ENCODE measurements around the gene STIM1. TPM values are rescaled to one million over a fixed set of nuclear protein-coding genes. Genes with fewer than 3 reads are reported as not detected.
"Not testable (repeated sequence)": the region's sequence is repeated elsewhere in the genome, so short reads cannot be mapped to it uniquely, and the experiment has no call there.

STIM1 gene
- total RNA-seq, 2 donors from 2014 or later, result 64.7 to 65.4 TPM

DNA sequence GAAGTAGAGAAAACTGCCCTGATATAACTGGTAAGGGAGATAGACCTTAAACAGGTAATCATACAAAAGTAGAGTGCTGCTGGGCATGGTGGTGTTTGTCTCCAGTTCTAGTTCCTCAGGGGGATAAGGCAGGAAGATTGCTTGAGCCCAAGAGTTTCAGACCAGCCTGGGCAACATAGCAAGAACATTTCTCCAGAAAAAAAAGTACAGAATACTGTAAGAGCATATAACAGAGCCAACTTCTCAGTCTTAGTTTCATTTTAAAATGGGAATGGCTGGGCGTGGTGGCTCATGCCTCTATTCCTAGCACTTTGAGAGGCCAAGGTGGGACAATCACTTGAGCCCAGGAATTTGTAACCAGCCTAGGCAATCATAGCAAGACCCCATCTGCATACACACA is 10.2 kb upstream of the STIM1 start:
- no peak for DNase-seq
- intact Hi-C loops (cut with DNase I, micrococcal nuclease), result no loop called here
- ATAC-seq, result no peak

DNA sequence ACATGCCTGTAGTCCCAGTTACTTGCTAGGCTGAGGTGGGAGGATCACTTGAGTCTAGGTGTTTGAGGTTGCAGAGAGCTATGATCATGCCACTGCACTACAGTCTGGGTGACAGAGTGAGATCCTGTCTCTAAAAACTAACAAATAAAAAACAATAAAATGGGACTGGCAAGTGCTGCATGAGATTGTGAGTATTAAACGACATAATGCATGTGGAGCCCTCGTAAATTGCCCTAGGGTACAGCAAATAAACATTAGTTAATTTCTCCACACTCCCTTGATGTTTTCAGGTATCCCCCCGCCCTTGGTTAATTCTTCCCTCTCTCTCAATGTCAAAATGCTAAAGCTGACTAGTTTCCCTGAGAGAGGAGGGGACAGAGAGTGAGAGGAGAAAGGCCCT is 9.8 kb upstream of the STIM1 start:
- no peak for ATAC-seq
- intact Hi-C loops (cut with DNase I, micrococcal nuclease), result no loop called here

DNA sequence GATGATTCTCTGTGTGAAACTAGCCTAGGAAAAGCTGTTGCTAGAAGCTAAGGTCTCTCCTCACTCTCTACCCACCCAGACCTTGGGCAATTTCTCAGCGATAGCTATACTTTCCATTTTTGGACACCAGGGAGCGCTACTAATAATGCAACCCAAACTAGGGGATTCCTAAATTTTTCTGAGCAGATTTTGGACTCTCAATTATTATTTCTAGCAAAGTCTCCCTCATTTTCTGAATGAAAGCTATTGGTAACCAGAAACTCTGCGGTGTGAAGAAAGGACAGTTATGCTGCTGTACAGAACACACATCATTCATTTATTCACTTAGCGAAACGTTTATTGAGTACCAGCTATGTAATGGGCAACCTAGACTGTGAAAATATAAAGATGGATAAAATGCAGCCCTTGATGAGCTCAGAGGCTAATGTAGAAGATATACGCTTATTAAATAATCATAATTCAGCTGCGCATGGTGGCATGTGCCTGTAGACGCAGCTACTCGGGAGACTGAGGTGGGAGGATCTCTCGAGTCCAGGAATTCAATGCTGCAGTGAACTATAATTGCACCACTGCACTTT is 6.1 kb upstream of the STIM1 start:
- ATAC-seq (peak; percentile 61), DNase-seq (no peak)
- intact Hi-C loops (cut with DNase I, micrococcal nuclease), result no loop called here

More for the DNA sequence above, 9.8 kb upstream of the STIM1 start:
- DNase-seq, result no peak

DNA sequence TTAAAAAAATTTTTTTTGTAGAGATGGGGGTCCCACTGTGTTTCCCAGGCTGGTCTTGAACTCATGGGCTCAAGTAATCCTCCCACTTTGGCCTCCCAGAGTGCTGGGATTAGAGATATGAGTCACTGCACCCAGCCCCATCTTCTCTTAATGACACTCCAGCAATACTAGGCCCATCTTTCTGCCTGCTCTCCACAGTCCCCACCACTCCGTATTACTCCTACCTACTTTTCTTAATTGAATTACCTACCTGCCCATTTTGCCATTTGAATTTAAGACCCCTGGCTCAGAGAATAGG is 2.0 kb upstream of the STIM1 start:
- intact Hi-C loops (cut with DNase I, micrococcal nuclease), result loop anchor here in 1 of 2 donors (10.0 kb wide), 1 partner anchor 211 kb away; no protein-coding TSS in a partner anchor
- DNase-seq (no peak), ATAC-seq (no peak)

DNA sequence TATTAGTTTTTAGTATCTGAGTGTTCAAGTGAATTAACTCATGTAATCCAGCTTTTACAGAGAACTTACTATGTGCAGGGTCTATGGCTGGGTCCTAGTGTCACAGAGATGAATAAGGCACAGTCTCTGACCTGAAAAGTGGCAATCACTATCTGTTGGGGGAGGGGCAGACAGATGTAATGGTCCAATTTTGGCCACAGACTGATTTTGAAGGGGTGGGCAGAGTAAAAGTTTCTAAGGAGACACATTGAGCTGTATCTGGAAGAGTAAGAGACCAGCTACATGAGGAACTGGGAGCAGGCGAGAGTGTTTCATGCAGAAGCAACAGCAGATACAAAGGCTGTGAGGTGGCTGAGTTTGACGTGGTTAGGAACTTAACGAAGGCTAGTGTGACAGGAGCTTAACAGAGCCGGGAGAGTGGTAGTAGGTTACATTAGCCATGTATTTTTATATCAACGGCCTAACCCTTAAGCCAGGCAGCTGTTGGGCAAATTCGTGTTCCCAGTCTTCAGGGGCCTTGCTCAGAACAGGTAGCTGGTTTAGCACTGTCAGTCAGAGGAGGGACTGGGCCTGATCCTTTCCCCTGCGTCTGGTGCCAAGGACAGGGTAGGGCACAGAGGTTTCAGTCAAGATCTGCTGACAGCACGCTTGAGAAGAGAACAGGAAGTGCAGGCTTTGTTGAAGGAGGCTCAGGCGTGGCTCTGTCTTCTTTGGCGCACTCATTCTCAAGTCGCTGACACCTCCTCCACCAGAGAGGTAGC is 1.4 kb upstream of the STIM1 start:
- ATAC-seq (peak; percentile 17), DNase-seq (peak; percentile 53 to 62)
- intact Hi-C loops (cut with DNase I, micrococcal nuclease), result loop anchor here in 1 of 2 donors (10.0 kb wide), 1 partner anchor 211 kb away; no protein-coding TSS in a partner anchor

DNA sequence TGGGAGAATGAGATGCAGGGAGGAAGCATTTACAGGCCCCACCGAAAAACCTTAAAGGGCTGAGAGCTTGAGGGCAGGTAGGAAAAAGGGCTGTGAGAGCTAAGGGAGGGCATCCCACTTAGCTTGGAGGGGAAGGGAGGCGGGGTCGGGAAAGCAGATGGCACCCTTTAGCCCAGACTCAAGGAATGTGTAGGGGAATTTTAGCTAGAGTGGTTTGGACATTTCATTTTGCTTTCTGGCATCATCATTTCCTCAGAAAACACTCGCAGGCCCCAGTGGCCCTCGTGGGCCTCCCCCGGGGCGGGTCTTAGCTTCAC is 846 bp upstream of the STIM1 start:
- no peak for ATAC-seq
- intact Hi-C loops (cut with DNase I, micrococcal nuclease), result loop anchor here in 1 of 2 donors (10.0 kb wide), 1 partner anchor 210 kb away; no protein-coding TSS in a partner anchor
- no peak for DNase-seq

DNA sequence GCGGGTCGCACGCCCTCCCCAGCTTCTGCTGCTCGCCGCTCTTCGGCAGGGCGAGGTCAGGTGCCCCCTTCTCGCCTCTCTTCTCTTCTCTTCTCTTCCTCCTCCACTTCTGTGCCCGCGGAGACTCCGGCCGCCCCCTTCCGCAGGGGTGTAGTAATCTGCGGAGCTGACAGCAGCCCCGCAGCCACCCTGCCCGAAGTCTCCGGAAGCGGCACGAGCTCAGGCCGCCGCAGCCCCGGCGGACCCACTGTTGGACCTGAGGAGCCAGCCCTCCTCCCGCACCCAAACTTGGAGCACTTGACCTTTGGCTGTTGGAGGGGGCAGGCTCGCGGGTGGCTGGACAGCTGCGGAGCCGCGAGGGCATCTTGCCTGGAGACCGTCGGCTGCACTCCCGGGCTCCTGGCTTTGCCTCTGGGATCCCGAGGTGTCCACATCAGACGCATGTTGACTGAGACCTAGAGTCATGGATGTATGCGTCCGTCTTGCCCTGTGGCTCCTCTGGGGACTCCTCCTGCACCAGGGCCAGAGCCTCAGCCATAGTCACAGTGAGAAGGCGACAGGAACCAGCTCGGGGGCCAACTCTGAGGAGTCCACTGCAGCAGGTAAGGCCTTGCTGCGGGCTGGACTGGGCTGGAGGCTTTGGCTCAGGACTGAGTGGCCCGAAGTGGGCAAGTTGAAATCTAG is 486 bp downstream of the STIM1 start:
- DNase-seq (peak; percentile 53 to 65), ATAC-seq (peak; percentile 23)
- intact Hi-C loops (cut with DNase I, micrococcal nuclease), result loop anchor here in 1 of 2 donors (10.0 kb wide), 1 partner anchor 209 kb away; no protein-coding TSS in a partner anchor

DNA sequence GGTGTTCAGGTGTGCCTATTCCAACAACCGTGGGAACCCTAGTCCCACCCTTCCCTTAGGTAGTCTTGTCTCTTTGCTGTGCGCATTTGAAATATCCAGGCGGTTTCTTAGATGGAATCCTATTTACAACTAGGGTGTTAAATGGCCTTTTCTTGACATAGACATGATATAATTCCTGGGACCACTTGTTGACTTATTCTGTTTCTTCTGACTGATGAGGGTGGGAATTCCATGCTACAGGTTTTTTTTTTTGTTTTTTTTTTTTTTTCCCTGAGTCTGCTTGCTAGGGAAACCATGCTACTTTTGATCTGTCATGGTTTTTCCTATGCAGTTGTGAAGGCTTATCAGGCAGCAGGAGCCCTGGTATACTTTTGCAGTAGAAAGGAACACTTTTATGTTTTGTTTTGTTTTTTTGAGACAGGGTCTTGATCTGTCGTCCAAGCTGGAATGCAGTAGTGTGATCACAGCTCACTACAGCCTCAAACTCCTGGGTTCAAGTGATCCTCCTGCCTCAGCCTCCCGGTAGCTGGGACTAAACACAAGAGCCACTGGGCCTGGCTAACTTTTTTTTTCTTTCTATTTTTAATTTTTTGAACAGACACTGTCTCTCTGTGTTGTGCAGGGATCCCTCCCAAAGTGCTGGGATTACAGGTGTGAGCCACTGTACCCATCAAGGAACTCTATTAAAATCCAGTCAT is 1.5 kb downstream of the STIM1 start:
- no peak for DNase-seq
- intact Hi-C loops (cut with DNase I, micrococcal nuclease), result loop anchor here in 1 of 2 donors (10.0 kb wide), 1 partner anchor 208 kb away; no protein-coding TSS in a partner anchor
- no peak for ATAC-seq

DNA sequence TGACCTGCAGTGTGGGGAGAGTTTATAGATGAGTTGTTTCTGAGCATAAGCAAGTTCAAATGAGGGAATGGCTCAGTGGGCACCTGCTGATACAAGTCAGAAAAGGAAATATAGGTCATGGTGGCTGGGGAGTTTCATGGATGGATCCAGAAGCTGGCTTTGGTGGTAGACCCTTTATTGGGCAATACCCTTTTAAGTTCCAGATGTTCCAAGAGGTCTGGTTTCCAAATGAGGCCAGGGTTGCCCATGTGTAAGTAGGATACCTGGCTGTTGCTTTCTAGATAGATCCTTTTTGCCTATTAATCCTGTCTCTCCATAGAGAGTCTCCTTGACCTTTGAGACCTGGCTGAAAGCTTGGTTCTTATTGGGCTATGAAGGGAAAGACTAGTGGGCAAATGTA is 2.2 kb downstream of the STIM1 start:
- ATAC-seq (no peak), DNase-seq (no peak)
- intact Hi-C loops (cut with DNase I, micrococcal nuclease), result loop anchor here in 1 of 2 donors (10.0 kb wide), 1 partner anchor 207 kb away; no protein-coding TSS in a partner anchor

DNA sequence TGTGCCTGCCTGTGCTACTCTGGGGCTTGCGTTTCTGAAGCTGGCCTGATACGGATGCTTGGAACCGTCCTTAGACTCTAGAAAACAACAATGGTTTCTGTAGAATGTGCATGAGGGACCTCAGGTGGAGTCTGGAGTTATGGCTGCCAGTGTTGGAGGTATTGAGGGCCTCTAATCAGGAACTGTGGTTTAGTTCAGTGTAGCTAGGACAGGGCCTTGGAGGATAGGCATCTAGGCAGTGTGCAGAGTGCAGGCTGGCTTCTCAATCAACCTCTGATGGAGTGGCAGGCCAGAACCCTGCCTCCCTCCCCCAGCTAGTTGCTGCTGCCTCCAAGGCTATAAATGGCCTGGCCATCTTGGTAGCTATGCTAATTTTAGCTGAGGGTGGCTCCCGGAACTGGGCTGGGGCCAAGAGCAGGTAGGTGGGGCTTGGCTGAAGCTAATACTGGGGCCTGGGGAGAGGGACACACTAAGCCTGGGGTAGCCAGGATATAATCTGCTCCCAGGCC is 4.0 kb downstream of the STIM1 start:
- intact Hi-C loops (cut with DNase I, micrococcal nuclease), result loop anchor here in 1 of 2 donors (10.0 kb wide), 1 partner anchor 205 kb away; no protein-coding TSS in a partner anchor
- peak; percentile 18 for ATAC-seq
- peak; percentile 65 to 70 for DNase-seq

DNA sequence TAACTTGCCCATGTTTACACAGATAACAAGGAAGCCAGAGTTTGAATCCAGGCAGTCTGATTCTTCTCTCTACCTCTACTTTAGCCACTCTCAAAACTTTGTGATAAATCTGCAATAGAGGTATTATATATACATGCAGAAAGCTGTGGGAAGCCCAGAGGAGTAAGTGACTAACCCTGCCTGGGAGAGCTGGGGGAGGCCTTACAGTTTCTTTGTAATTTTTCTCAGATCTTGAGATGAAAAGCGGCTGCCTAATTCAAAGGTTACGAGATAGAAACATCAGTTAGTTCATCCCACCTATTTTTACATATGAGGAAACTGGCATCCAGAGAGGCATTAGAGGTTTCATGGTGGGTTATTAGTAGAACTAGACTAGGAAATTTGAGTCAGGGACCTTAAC is 4.9 kb downstream of the STIM1 start:
- intact Hi-C loops (cut with DNase I, micrococcal nuclease), result no loop called here
- no peak for ATAC-seq

DNA sequence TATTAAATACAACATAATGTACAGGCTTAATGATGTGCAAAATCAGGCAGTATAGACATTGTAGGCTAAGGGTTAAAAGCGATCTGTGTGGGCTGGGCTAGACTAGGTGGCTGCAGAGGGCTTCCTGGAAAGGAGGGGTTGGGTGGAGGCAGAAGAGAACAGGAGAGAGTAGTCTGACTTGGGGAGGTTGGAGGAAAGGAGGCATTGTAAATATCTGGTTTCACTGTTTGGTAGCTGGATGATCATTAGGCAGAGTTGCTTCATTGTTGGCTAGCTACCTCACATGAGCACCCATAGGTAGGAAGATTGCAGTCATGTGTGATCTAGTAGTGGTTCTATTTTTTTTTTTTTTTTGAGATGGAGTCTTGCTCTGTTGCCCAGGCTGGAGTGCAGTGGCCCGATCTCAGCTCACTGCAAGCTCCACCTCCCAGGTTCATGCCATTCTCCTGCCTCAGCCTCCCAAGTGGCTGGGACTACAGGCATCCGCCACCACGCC is 5.5 kb downstream of the STIM1 start:
- DNase-seq (peak in 1 of 2 donors; percentile 53), ATAC-seq (peak; percentile 80)
- intact Hi-C loops (cut with DNase I, micrococcal nuclease), result not testable (repeated sequence)

More for the DNA sequence above, 4.9 kb downstream of the STIM1 start:
- no peak for DNase-seq

DNA sequence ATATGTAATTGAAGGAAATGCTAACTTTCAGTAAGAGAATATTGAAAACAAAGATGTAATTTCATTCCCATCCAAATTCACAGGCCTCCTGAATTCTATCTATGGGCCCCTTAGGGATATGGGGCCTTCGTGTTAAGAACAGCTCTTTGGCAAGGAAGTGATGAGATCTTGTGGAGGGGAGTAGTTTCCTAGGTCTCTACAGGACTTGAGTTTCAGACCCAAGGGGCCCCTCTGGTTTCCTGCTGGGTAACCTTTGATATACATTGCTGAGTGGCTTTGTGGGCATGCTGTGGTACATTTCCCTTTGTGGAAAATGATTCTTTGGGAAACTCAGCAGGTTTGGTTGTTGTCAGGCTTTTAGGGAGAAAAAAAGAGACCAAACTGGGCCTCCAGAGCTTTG is 6.2 kb downstream of the STIM1 start:
- DNase-seq (no peak), ATAC-seq (no peak)
- intact Hi-C loops (cut with DNase I, micrococcal nuclease), result no loop called here

DNA sequence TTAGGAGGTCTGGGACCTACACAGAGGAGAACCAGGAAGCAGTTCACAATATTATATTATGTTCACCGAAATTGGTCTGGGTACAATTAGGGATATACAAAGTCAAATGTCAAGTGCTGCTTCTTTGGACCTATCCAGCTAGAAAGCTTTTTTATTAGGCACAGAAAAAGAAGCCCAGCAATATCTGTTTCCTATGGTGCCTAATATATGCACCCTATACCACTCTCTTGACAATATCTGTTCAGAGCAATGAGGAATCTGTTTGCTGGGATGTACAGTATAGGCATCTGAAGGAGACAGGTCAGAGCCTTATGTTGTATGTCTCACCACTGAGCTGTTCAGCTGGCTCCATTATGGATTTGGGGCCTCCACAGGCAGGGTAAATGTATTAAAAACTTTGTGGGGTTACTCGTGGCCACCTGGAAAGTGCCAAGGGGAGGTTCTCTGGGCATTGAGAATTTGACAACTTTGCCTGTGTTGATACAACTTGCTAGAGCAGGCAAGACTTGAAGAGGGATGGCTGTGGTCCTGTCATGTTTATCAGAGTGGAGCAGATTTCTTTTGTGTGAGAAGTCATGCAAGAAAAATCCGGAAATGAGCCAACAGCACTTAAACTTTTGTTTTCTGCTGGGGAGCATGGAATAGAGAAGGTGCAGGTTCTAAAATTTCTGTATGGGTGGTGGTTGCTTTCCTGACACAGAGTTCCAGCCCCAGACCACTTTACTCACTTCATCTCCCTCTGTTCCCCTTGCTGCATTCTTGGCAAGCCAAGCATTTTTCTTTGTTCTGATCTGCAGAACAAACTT is 10.1 kb downstream of the STIM1 start:
- DNase-seq (no peak), ATAC-seq (peak; percentile 27)

DNA sequence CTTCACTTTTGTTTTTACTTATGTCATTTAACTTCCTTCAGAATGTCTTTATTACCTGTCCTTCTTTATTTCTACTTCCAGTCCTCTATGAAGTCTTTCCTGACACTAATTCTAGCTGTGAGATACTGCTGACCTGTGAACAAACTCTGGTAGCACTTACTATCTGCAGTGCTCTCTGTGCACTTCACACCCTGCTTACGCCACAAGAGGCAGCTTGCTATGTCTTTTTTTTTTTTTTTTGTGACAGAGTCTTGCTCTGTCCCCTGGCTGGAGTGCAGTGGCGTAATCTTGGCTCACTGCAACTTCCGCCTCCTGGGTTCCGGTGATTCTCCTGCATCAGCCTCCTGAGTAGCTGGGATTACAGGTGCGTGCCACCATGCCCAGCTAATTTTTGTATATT is 10.7 kb downstream of the STIM1 start:
- DNase-seq, result no peak
- ATAC-seq, result peak; percentile 78
- intact Hi-C loops (cut with DNase I, micrococcal nuclease), result no loop called here

More for the DNA sequence above, 10.1 kb downstream of the STIM1 start:
- intact Hi-C loops (cut with DNase I, micrococcal nuclease), result no loop called here

DNA sequence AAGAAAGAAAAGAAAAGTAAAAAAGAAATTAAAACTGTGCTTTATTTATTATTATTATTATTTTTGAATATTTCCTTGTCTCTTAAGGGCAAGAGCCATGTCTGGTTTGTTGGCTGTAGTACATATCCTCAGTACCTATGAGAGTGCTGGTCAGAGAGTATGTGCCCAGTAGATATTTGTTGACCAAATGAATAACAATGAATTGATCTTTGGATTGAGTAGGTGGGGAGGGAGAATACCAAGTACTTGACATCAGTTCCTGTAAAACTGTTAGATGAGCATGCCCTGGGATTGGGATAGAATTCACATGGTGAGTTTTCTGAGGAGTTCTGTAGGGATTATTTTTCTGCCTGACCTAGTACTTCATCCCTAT is 11.4 kb downstream of the STIM1 start:
- ATAC-seq (no peak), DNase-seq (no peak)
- intact Hi-C loops (cut with DNase I, micrococcal nuclease), result no loop called here

DNA sequence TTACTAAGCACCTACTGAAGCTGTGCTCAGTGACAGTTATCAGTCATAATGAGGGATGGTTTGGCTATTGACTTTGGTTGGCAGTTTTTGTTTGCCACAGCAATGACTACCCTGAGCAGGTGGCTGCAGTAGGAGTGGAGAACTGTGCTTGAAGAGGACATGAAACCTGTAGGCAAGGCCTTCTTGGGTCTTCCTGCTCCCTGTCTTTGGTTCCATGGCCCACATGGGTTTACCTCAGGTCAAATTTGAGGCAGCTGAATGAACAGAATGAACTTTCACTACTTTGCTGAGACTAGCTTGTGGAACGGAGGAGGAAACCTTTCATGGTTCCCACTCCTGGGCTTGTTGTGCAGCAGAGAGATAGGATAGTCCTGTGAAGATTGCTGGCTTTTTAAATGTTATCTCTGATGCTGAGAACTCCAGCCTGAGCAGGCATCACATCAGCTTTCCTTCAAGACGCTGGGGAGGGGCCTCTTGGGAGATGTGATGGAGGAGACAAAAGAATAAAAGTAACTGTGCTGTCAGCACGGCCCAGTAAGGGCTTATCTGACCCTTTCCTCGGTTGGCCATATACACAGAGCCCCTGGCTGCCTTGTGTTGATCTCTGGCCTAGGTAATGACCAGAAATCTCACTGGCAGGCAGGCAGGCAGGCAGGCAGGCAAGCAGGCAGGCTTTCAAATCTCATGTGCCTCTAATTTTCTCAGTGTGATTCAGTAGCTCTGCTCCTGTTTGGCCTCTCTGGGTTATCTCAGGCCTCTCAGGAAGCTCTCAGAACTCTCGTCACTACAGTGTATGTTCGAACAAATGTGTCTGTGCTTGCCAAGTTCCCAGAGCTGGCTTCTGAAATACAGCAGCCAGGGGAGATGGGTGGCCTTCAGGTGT is 12.0 kb downstream of the STIM1 start:
- no peak for DNase-seq
- peak; percentile 27 for ATAC-seq
- intact Hi-C loops (cut with DNase I, micrococcal nuclease), result no loop called here

All from left colon (tissue), 2 donors.